Measurements from ENCODE around the gene WDR4.

- TF ChIP-seq CTCF (IDR thresholded peaks at IDR 0.05), result no peak
- TF ChIP-seq POLR2A (IDR thresholded peaks at IDR 0.05), result no peak
- TF ChIP-seq POLR2AphosphoS5 (IDR thresholded peaks at IDR 0.05), result no peak
- no peak for TF ChIP-seq EP300 (IDR thresholded peaks at IDR 0.05)
Measured at GRCh38 chr21:42827588-42827987, 51.8 kb downstream of the WDR4 start.
